ENCODE results near the gene CERS2.

The CERS2 gene

GRCh38 chr1:150997126-150997872, 22.7 kb upstream of the CERS2 start:
- no peak for DNase-seq

GRCh38 chr1:150995896-150996295, 21.3 kb upstream of the CERS2 start:
- no peak for DNase-seq

GRCh38 chr1:150995460-150995859, 20.8 kb upstream of the CERS2 start:
- DNase-seq, result no peak

GRCh38 chr1:150994248-150994647, 19.6 kb upstream of the CERS2 start:
- DNase-seq, result no peak

GRCh38 chr1:150992626-150993025, 18.0 kb upstream of the CERS2 start:
- no peak for DNase-seq

GRCh38 chr1:150987924-150988323, 13.3 kb upstream of the CERS2 start:
- DNase-seq, result no peak

DNA sequence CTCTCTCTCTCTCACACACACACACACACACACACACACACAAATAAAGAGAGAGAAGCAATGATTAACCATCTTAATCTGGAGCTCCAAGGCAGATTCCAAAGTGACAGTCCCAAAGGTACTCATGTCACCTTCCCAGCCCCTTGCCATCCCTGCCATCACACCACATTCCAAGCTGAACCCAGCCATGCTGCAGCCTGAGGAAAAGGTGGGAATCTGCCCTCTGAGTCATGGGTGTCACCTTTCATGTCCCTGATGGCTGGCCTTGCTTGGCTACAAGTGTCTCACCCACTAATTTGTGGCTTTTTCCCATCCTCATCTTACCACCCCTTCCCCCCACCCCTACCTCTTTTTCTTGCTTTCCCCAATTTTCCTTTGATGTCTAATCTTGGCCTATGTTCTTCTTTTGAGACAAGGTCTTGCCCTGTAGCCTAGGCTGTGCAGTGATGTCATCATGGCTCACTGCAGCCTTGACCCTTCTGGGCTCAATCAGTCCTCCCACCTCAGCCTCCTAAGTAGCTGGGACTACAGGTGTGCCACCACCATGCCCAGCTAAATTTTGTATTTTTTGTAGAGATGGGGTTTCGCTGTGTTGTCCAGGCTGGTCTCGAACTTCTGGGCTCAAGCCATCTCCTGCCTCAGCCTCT, 10.7 kb upstream of the CERS2 start:
- no peak for DNase-seq

DNA sequence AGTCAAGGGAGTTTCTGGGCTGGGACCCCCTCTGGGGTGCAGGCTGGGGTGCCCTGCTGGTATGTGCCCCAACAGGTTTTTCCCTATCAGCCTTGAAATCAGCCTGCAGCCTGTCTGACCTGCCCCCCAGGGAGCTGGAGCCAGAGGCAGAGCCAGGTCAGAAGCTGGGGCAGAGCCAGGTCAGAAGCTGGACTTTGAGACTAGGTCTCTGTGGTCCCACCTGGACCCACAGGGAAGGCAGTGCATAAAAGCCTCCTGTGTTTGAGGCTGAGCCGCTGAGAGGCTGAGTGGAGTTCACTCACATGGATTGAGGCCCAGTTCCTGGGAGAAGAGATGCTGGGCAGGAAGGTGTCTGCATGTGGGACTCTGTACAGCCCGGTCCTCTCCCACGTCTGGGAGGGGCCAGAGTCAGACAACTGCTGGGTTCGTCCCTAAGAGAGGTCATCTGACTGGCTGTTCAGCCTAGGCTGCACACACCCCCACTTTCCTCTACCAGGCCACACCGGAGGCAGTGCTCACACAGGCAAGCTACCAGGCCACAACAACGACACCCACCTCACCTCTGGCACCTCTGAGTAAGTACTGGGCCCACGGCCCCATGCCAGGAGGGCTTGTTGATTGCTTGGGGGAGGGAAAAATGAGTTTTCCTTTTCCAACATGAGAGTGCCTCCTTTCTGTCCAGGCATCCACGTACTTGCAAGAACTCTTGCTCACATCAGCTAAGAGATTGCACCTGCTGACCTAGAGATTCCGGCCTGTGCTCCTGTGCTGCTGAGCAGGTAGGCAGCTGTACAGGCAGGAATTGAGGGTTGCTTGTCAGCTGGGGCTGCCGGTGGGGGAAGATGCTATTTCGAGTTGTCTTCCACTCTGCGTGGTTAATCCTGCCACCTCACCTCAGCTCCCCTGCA, 7.4 kb upstream of the CERS2 start, which contains the start of gene ANXA9:
ANXA9 (plus strand) TSS at position 488 of the 908 bp plus-strand sequence. CDS start 814 bp downstream, outside the sequence.
- DNase-seq, result no peak

GRCh38 chr1:150981177-150981804, 6.7 kb upstream of the CERS2 start:
- DNase-seq, result peak; percentile 65

DNA sequence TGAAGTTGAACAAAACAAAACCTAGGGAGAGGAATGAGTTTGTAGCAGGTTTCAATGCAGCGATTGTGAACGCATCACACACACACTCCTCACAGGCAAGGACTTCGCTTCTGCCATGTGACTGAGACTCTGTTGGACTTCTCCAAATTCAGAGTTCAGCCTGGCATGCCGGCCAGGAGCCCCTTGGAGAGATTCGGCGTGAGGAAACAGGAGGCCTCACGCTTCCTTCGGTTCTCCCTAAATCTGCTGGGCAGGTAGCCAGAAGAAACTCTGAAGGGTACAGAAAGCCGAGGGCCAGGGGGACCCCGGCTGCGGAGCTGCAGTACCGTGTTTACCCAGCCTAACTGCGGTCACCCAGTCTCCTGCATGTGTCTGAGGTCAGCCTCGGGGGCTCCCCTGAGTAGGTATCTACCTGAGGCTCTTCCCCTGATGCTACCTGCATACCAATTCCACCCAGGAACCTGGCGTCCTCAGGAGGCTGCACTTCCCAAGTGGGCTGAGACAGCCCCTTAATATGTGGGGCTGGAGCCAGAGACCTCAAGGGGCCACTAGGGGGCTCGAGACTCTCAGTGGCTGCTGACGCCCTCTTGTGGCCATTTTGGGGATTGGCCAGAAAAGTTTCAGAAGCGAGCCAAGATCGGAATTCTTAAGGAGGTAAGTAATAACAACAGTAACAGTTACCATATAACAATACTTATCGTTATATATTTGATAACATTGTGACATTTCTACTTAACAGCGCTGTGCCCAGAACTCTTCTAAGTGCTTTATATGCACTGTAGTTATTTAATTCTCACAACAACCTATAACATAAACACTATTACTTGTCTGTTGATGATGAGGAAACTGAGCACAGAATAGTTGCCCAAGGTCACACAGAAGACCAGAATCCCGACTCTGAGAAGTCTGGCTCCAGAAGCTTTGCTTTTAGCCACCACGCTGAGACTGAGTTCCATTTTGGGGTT, 4.7 kb upstream of the CERS2 start:
- DNase-seq, result peak; percentile 69

GRCh38 chr1:150976879-150977694, 2.5 kb upstream of the CERS2 start:
- DNase-seq, result no peak

GRCh38 chr1:150976401-150976821, 1.8 kb upstream of the CERS2 start:
- DNase-seq, result no peak

- DNase-seq, result peak; percentile 22
Observed at GRCh38 chr1:150973836-150974579, 627 bp downstream of the CERS2 start.

DNA sequence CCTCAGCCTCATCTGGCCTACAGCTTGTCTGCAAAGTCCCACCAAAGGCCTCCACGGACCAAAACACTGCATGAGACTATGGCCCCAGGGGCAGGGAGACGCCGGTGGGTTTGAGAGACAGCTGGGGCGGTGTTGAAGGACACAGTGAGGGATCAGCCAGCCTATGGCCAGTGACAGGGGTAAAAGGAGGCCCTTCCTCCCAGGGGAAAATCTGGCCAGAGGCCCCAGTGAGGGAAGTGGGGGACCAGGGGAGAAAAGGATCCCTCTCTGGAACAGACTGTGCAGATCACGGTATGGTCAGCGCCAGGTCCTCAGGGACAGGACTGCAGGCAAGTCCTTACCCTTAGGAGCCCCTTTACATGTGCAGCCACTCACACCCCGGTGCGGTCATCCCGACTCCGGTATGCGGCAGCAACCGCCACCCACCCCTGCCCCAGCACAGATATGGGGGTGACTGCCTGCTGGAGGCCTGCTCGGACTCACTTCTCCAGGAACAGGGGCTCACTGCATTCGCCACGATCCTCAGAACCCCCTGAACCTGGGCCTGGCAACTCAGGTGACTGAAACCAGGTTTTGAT, 1.3 kb downstream of the CERS2 start:
- DNase-seq, result no peak

DNA sequence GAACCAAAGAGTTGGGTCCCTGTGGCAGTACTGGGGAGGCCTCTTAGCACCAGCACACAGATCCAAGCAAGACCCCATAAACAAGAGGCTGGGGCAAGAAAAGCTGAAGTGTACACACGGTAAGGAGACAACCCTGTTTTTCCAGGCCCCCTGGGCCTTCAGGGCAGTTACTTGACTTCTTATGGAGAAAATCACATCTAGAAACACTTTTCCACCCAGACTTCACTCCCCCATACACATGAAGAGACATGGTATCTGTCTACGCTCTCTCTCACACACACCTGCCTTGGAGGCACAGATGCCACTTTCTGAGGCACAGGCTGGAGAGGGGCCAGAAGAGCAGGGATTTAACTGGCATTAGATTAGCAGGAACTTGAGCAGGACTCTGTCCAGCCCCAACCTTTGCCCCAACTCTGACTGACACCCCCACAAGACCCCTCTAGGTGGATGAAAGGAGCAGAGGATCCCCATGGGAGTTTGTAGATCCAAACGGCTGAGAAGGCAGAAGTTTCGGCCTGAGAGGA, 2.2 kb downstream of the CERS2 start:
- no peak for DNase-seq

- no peak for DNase-seq
Observed at GRCh38 chr1:150971583-150972416, 2.8 kb downstream of the CERS2 start.

- DNase-seq, result no peak
Observed at GRCh38 chr1:150970808-150971582, 3.6 kb downstream of the CERS2 start.

DNA sequence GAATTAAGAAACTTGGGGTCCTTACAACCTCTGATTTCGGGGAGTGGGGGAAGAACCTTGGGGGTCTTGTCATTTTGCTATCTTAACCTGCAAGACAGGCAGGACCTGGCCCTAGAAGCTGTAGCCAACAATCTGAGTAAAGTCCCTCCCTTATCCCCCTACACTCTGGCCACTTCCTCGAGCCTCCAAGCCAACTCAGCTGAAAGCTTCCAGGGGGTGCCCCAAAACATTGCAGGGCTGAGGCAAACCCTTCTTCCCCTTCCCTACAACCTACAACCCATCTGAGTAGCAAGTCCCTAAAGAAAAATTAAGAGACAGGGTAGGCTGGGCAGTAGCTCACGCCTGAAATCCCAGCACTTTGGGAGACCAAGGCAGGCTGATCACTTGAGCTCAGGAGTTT, 5.0 kb downstream of the CERS2 start:
- no peak for DNase-seq
